ENCODE results near the gene SLC27A6.
"Not testable (repeated sequence)": the region's sequence is repeated elsewhere in the genome, so short reads cannot be mapped to it uniquely, and the experiment has no call there.

SLC27A6 gene, protein sequence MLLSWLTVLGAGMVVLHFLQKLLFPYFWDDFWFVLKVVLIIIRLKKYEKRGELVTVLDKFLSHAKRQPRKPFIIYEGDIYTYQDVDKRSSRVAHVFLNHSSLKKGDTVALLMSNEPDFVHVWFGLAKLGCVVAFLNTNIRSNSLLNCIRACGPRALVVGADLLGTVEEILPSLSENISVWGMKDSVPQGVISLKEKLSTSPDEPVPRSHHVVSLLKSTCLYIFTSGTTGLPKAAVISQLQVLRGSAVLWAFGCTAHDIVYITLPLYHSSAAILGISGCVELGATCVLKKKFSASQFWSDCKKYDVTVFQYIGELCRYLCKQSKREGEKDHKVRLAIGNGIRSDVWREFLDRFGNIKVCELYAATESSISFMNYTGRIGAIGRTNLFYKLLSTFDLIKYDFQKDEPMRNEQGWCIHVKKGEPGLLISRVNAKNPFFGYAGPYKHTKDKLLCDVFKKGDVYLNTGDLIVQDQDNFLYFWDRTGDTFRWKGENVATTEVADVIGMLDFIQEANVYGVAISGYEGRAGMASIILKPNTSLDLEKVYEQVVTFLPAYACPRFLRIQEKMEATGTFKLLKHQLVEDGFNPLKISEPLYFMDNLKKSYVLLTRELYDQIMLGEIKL

DNA sequence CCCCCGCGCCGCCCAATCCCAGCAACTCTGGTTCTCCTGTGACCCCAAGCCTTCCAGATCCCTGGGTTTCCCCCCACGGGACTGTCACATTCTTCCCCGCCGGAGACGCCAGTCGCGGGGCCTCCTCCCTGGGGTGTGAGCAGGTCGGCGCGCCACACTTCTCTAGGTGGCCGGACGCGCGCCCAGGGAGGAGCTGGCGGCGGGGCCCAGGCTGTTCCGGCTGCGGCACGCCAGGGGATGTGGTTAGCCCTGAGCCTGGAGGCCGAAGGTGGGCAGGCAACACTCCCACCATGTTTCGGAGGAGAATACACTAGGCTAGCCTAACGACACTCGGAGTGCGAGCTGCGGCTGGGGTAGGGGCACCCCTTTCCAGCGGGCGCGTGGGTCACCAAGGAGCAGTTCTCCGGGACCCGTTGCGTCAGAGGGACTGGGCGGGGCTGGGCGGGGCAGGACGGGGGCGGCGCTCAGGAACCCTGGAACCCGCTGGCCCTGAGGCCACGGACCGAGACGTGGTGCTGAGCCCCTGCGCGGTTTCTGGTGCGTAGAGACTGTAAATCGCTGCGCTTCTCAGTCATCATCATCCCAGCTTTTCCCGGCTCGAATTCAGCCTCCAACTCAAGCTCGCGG lies at the start of gene SLC27A6:
SLC27A6 (plus strand) TSS at position 478 of the 627 bp plus-strand sequence. CDS start 650 bp downstream, outside the sequence.
- peak; percentile 77 for DNase-seq

DNA sequence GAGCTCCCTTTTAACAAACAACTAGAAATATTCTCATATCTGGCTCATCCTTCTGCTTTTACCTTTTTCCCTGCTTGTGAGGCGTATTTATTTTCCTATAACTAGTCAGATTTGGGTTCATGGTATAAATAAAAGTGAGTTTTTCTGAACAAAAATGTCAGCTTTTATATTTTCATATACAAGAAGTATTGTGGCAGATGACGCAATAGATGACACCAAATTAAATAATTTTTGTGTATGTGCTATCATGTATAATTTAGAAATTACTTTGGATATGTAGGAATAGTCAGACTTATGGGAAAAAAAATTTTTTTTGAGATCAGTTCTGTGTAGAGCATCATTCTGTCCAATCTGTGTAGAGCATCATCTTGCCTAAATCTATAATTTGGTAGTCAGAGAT lies 45.7 kb upstream of the SLC27A6 start:
- no peak for DNase-seq

DNA sequence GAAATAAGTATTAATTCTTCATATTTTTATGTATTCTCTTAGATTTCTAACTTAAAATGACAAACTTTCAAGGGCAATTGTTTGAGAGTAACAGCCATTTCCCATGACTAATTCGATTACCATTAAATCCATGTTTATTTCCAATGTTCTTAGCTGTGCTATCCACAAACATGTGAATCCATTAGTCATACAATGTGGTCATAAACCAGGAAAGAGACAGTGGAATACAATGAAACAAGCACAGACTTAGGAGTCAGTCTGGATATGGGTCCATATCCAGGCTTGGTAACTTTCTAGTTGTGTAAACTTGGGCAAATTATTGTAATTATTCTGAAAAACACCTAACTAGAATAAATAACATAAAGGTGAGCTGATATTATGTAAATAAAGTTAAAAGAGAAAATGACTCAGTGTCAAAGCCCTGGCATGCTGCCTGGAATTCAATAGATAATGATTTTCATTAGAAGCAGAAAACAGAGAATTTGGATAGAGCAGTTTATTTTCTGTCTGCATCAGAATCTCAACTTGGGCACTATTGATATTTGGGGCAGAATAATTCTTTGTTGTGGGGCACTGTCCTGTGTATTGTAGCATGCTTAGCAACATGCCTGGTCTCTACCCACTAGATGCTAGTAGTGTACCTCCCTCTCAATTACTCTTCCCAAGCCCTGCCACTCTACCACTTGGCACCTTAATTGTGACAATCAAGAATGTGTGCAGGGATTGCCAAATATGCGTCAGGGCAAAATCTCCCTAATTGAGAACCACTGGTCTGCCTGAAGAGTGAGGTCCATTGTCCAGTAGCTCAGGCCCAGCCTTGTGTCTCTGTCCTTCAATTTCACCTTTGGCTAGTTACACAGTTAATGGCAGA lies 44.7 kb upstream of the SLC27A6 start:
- peak; percentile 55 for DNase-seq

DNA sequence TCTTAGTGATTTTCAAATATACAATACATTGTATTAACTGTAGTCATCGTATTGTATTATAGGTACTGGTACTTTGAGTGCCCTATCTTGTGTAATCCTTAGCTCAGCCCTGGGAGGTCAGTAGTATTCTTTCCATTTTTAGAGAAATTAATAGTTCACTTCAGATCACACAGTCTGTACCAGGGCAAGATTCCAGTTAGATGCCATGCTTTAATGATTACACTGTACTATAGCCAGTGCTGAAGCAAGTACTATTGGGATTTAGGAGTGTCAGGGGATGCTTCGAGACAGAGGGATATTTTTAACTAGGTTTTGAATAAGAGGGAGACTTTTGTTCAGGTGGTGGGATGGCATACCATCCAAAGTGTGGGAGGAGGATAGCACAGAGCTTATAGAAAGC lies 41.0 kb upstream of the SLC27A6 start:
- no peak for DNase-seq

DNA sequence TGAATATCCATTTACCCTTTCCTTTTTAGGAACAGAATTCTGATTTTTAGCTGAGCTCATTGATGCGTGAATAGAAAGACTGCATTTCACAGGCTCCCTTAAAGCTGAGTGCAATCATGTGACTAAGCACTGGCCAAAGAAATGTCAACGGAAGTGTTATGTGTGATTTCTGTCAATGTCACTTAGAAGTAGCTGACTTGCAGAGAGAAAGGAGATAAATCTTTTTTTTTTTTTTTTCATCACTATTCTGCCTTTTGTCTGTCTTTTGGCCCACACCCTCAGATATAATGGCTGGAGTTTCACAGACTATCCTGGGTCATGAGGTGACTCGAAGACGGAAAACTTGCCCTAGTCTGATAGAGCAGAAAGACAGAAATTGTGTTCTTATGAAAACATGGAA lies 39.3 kb upstream of the SLC27A6 start:
- DNase-seq = no peak

DNA sequence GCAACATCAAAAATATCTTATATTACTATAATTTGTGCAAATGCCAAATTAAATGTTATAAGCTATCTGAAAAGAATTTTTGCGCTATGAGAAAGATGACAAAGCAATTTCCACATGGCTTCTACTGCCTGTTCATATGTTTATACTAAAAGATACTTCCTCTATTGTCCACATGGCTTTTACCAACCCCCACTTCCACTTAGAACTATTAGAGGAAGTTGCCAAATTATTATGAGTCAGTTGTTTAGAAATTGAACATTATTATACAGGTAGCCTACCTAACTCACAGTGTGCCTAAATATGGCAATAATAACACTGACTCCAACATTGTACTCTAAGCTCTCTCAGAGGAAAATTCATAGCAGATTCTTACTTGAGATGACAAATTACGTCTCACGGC lies 37.6 kb upstream of the SLC27A6 start:
- DNase-seq = peak; percentile 11

DNA sequence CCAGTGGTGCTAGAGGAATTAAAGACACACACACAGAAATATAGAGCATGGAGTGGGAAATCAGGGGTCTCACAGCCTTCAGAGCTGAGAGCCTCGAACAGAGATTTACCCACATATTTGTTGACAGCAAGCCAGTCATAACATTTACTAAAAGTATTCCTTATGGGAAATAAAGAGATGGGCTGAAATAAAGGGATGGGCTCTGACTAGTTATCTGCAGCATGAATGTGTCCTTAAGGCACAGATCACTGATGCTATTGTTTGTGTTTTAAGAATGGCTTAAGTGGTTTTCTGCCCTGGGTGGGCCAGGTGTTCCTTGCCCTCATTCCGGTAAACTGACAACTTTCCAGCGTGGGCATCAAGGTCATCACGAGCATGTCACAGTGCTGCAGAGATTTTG lies 33.1 kb upstream of the SLC27A6 start:
- not testable (repeated sequence) for DNase-seq

DNA sequence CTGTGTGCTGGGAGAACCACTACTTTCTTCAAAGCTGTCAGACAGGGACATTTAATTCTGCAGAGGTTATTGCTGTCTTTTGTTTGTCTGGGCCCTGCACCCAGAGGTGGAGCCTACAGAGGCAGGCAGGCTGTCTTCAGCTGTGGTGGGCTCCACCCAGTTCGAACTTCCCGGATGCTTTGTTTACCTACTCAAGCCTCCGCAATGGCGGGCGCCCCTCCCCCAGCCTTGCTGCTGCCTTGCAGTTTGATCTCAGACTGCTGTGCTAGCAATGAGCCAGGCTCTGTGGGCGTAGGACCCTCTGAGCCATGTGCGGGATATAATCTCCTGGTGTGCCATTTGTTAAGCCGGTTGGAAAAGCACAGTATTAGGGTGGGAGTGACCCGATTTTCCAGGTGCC lies 22.2 kb upstream of the SLC27A6 start:
- peak; percentile 9 for DNase-seq

DNA sequence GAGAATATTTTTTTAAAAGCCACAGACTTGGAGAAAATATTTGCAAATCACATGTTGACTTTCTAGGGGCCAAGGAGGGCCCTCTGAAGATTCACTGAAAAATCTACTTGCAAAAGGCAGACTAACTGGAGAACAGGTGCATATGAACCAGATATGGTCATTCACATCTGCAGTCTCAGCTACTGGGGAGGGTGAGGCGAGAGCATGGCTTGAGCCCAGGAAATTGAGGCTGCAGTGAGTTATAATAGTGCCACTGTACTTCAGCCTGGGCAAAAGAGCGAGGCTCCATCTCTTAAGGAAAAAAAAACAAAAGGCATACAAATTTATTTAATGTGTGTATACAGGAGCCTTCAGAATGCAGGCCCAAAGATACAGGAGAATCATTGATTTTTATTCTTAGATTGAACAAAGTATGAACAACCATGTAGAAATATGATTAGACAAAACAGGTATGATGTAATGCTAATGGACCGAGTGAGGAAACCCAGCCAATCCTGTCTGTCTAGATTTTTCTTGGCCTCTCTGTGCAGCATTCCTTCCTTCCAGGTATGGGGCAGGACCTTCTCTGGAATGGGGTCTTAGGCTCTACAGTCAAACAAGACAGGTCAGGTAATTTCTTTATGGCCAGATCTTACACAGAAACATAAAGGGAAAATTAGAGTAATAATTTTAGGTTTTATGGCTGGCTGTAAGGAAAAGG lies 15.3 kb upstream of the SLC27A6 start:
- no peak for DNase-seq

DNA sequence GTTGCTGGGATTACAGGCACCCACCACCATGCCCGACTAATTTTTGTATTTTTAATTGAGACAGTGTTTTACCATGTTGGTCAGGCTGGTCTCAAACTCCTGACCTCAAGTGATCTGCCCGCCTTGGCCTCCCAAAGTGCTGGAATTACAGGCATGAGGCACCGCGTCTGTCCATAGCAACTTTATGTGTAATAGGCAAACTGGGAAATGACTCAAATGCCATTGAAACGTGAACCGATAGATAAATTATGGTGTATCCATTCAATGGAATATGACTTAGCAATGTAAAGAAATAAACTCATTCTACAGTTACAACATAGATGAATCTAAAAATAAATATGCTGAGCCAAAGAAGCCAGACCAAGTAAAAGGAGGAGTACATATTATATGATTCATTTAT lies 14.0 kb upstream of the SLC27A6 start:
- DNase-seq = not testable (repeated sequence)

DNA sequence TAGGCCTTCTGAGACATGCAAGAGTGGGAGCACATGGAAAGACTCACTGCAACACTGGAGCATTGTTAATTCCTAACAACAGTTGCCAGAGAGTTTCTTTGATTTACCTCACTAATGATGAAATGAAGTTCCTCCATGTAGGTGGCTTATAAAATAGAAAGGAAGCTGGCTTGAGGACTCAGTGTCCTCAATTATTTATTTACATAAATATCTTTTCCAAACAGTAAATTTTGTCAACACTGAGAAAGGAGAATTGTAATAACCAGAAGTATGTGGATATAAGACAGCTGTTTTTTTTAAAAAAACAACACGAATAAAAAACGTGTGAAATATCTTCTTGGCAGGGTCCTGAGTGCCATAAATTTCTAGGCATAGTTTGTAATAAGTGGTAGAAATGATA lies 9.1 kb upstream of the SLC27A6 start:
- DNase-seq = no peak

DNA sequence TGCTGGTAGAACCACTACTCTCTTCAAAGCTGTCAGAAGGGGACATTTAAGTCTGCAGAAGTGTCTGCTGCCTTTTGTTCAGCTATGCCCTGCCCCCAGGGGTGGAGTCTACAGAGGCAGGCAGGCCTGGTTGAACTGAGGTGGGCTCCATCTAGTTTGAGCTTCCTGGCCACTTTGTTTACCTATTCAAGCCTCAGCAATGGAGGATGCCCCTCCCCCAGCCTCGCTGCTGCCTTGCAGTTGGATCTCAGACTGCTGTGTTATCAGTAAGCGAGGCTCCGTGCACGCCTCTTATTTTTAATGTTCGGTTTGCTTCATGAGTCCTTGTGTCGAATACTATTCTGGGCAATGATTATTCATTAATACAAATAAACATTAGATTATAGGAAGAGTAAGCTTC lies 3.1 kb upstream of the SLC27A6 start:
- DNase-seq = no peak

DNA sequence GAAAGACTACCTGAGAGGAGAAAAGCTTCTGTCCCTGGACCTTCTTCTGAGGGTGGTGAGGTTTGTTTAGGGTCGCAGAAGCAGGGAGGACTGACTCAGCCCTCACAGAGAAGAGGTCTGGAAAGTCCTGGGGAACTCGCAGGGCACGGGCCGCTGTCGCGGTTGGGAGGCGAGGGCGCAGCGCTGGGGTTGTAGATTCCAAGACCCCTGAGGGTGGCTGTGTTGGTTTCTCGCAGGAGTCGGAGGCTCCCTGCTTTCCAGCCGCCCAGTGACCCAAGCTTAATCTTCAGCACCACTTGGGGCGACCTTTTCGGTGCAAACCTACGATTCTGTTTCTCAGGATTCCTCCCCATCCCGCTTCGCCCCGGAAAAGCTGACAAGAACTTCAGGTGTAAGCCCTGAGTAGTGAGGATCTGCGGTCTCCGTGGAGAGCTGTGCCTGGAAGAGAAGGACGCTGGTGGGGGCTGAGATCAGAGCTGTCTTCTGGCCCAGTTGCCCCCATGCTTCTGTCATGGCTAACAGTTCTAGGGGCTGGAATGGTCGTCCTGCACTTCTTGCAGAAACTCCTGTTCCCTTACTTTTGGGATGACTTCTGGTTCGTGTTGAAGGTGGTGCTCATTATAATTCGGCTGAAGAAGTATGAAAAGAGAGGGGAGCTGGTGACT lies 482 bp downstream of the SLC27A6 start:
- DNase-seq = no peak

DNA sequence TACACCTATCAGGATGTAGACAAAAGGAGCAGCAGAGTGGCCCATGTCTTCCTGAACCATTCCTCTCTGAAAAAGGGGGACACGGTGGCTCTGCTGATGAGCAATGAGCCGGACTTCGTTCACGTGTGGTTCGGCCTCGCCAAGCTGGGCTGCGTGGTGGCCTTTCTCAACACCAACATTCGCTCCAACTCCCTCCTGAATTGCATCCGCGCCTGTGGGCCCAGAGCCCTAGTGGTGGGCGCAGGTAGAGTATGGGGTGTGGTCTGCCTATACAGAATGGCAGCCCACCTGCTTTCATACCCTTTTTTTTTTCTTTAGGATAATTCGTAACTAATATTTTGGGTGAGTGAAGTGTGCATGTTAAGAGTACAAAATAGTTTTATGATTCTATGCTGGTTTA lies 1.1 kb downstream of the SLC27A6 start:
- no peak for DNase-seq

DNA sequence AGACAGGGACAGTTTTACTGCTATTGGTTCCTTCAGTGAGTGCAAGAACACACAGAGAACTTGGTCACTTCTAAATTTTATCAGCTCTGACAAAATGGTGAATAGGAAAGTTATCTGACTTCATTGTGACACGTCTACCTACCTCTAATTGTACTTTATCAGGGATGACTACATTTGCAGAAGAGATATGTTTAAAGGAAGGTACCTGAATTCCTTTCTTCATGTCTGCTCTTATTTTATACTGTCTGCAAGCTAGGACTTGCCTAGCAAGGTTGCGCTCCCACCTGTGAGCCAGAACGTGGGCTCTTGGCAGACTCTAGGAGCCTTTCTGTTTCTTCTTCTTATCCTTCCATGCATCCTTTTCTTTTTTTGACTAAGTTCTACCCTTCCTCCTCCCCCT lies 1.6 kb downstream of the SLC27A6 start:
- DNase-seq = no peak

DNA sequence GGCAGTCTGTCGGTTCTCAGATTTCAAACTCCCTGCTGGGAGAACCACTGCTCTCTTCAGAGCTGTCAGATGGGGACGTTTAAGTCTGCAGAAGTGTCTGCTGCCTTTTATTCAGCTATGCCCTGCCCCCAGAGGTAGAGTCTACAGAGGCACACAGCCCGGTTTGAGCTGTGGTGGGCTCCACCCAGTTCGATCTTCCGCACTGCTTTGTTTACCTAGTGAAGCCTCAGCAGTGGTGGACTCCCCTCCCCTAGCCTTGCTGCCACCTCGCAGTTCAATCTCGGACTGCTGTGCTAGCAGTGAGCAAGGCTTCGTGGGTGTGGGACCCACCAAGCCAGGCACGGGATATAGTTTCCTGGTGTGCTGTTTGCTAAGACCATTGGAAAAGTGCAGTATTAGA lies 8.0 kb downstream of the SLC27A6 start:
- DNase-seq = no peak

DNA sequence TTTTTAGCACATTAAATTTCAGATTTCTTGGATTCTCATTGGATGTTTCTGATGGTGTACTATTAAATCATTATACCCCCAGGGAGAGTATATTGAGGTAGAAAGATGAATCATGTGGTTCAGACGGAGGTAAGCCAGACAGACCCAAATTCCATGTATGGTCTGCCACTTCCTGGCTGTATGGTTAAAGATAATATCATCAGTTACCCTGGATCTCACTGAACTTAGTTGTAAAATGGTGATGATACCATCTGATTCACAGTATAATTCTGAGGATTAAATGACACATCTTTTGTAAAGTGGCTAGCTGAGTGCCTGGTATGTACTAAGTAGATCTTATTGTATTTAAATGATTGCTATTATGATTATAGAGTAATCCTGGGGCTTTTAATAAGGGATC lies 9.3 kb downstream of the SLC27A6 start:
- no peak for DNase-seq

DNA sequence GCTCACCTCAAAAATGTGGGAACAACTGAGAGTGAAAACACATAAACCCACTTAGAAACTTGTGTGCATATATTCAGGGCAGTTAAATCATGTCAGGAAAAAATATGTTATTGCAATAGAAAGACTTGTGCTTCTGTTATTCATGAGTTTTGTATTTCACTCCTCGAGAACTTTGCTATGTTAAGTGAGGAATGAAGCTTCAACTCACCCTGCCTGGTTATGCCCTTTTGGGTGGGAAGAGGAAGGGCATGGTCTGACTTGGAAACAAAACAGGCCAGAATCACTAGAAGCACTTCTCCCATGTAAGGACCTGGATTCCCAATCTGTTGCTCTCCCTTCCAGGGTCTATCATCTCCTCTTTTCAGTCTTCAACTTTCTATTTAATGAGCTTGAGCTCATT lies 14.5 kb downstream of the SLC27A6 start:
- DNase-seq = no peak

DNA sequence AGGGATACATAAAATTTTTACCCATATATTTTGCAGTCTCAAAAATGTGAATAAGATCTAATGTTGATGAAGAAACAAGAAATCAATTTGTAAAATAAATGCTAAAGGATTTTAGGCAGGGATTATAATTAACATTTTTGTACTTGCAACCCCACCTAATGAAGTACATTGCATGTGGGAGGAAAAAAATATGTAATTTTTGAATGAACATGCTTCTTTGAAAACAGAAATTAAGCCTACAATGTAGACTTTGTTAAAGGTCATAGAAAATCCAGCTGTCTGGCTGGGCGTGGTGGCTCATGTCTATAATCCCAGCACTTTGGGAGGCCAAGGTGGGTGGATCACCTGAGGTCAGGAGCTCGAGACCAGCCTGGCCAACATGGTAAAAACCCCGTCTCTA lies 15.6 kb downstream of the SLC27A6 start:
- DNase-seq = no peak

DNA sequence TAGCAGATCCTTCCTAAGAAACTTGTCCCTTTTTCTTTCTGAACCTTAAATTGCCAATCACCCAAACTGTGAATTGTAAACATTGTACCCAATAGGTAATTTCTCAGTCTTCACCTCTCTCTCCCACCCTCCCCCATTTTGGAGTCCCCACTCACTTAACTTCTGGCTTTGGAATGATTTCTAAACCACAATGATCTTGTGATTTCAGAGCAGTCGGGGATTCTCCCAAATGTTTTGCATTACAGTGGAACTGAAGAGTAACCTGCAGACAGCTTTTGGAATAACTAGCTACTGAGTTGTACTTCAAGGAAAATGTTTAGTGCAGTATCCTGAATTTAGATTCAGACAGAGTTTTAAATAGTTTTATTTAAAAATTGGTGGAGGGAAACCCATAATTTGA lies 19.2 kb downstream of the SLC27A6 start:
- no peak for DNase-seq

DNA sequence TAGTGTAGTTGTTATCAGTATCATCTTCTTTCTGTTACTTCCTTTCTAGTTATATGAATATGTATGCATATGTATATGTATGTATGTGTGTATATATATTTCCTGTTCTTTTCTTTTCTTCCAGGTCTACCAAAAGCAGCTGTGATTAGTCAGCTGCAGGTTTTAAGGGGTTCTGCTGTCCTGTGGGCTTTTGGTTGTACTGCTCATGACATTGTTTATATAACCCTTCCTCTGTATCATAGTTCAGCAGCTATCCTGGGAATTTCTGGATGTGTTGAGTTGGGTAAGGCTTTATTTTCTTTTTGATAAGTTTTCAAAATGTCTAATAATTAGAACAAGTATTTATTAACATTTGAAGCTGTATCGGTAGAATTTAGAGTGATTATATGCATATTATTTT lies 23.2 kb downstream of the SLC27A6 start:
- no peak for DNase-seq

All from DMS53 (cell line).